Subcutaneous adipose tissue (tissue), 4 donors: ENCODE measurements around the gene EFEMP1. TPM values are rescaled to one million over a fixed set of nuclear protein-coding genes. Genes with fewer than 3 reads are reported as not detected.

Experiments
- total RNA-seq, 4 donors: library from RNA; depleted of rRNA; stranded (reverse); fragments of >200 nt; gene quantifications; one replicate each; pipeline ENCODE4 v1.1.0, GENCODE V29; 2016
- TF ChIP-seq, protein P1 (sequence below): fragments of 450-650 bp; IDR thresholded peaks from one replicate; pipeline ENCODE4 v1.5.1; 2016; ENCODE audit warnings: low read depth, mild to moderate bottlenecking, control low read depth, antibody characterized with exemption, moderate library complexity

The EFEMP1 gene
- total RNA-seq, 4 donors from 2014 or later = 163 to 424 (median 345) TPM

DNA sequence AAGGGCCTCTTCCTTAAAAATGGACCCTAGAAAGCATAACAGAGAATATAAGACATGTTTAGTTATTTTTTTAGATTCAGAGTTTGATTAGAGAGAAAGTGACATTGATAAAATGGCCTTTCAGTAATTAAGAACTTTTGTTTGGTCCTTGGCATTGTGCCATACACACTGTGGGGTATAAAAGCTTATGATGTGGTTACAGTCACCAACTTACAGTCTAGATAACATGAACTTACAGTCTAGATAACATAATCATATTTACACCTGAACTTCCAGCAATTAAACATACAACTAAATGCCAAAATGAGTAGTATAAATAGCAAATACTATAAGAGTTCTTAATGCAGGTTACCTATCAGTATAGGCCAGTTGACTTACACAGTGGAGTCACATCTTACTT lies 25.6 kb upstream of the EFEMP1 start:
- TF ChIP-seq, protein P1, sequence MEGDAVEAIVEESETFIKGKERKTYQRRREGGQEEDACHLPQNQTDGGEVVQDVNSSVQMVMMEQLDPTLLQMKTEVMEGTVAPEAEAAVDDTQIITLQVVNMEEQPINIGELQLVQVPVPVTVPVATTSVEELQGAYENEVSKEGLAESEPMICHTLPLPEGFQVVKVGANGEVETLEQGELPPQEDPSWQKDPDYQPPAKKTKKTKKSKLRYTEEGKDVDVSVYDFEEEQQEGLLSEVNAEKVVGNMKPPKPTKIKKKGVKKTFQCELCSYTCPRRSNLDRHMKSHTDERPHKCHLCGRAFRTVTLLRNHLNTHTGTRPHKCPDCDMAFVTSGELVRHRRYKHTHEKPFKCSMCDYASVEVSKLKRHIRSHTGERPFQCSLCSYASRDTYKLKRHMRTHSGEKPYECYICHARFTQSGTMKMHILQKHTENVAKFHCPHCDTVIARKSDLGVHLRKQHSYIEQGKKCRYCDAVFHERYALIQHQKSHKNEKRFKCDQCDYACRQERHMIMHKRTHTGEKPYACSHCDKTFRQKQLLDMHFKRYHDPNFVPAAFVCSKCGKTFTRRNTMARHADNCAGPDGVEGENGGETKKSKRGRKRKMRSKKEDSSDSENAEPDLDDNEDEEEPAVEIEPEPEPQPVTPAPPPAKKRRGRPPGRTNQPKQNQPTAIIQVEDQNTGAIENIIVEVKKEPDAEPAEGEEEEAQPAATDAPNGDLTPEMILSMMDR = no peak

DNA sequence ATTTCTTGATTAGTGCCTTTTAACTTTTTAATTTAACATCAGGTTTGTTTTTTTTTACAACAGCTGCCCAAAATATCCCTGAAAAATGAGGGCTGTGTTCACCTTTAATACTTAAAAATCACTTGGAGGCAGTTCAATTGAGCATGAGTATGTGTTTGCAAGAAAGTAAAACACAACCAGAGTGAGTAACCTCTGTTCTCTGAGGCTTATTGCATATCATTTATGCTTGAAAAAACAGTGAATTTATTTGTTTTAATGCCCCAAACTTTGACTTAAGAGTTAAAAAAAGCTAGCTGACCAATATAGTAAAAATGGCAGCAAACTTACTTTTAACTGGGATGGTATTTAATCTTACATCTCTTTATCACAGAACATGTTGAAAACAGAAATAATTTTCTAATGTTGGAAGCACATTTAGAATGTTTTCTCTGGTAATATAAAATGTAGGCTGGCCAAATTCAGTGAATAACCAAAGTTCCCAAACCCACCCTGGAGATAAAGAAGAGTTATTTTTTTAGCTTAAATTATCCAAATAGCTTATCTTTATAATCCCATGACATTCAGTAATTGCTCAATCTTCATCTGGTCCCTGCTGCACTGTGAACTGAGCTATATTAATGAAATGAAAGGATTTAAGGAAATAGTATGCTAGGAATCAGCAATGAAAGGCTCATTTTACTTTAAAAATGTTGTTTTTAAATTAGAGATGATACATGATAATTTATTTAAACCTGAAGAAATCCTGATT lies 24.8 kb upstream of the EFEMP1 start:
- TF ChIP-seq, protein P1 = no peak

DNA sequence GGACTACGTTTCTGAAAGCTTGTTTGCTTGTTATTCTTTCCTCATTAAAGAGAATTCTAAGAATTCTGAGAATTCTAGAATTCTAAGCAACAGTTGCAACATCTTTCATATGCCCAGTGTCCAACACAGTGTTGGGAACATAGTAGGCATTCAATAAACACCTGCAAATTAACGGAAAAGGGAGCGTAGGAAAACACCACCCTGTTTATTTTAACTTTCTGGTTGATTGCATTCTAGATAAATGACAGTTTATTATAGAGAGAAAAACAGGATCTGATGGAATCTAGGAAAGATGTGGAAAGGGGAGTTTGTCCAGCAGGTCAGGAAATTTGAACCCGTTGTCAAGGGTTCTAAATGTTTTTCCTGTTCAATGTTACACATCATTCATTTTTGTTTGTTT lies 24.2 kb upstream of the EFEMP1 start:
- TF ChIP-seq, protein P1 = no peak

DNA sequence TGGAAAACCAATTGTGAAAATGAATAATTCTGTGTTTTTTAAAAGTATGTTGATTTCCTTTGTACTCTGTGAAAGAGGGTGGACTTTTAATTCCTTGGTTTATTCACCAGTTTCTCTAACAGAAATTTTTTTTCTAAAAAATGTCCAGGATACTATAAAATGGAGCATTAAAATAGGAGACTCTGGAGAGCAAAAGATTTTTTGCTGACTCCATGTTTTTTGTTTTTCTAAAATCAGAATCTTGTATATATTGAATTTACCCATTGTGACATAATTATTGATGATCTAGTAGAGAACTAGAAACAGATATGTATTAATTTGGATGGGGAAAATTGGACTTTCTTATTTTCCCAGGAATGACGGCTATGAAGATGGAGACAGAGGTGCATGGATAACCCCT lies 23.2 kb upstream of the EFEMP1 start:
- TF ChIP-seq, protein P1 = no peak

DNA sequence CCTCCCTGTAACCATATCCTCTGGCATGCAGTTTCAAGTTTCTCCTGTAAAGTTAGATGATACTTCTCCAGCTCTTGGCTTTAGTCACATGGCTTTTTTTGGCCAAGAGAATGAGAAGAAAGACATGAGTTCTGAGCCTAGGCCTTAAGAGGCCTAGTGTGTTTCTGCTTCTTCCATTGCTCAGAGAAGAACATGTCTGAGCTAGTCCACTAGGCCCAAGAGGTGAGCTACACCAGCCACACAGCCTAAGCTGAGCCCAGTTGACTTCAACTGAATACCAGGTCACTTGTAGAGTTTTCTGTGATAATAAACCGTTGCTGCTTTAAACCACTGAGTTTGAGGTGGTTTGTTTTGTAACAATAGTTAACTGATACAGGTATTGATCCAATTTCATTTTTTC lies 19.9 kb upstream of the EFEMP1 start:
- TF ChIP-seq, protein P1 = no peak

DNA sequence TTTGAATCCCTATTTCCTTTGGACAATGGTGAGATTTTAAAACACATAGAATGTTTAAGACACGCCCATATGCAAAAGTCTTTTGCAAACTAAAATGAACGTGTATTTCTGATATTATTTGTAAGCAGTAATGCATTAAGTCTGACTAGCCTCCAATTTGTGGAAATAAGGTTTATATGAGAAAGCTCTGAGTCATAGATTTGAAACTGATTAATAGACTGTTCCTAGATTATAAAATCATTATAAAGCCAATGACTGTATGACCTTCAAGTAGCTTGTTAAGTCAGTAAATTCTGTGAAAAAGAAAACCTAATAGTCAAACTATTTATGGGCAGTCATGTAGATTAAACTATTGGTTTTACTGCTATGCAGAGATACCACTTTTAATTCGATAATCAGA lies 12.8 kb upstream of the EFEMP1 start:
- TF ChIP-seq, protein P1 = no peak

DNA sequence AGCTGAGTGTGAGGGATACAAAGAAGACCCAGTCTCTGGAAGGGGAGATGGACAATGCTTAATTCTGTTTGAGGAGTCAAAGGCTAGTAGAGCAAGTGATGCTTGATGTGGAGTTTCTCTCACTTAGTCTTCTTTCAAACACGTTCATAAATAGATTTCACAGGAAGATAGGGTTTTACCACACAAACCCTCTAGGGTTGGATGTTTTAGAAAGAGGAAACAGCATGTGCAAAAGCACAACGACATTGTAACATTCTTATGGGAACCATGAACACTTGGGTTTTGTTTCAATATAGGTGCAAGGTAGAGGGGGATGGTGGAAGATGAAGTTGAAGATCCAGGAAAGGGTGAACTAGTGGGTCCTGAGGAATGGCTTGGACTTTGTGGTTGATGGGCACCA lies 10.8 kb upstream of the EFEMP1 start:
- TF ChIP-seq, protein P1 = no peak
